Measurements from ENCODE around the gene VPS26B. TPM values are rescaled to one million over a fixed set of nuclear protein-coding genes. Genes with fewer than 3 reads are reported as not detected.

VPS26B gene
- total and polyA plus RNA-seq, 2 donors (not counting 3 experiments of a cell fraction or from before 2014, with no cell fraction given): 40.2 to 53.1 TPM

DNA sequence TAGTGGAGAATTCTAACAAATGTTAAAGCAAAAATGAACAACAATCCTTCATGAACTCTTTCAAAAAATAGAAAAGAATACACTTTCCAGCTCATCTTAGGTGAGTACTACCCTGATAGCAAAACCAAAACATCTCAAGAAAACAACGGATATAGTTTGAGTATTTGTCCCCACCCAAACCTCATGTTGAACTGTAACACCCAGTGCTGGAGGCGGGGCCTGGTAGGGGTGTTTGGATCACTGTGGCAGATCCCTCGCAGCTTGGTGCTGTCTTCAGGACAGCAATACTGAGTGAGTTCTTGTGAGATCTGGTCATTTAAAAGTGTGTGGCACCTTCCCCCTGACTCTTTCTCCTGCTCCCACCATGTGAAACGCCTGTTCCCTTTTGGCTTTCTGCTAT lies 27.7 kb upstream of the VPS26B start:
- FAIRE-seq (no peak), DNase-seq (ENCODE audit: low read depth, low spot score) (no peak)
- dilution Hi-C loops (cut with MboI; ENCODE audit: extremely low pct_ligation_motif_present, low sequenced_read_pairs): no loop called here
- Histone ChIP-seq H3K79me2 (ENCODE audit: control insufficient read depth, insufficient read depth, low read length) (no peaks in the 10 kb centered on the region), H3K4me2 (ENCODE audit: insufficient read depth, low read length) (no peak overlapping the region), H3K9me1 (replicated peaks; ENCODE audit: control insufficient read depth, extremely low read depth, insufficient read depth, low read length) (no peaks in the 10 kb centered on the region), H3K27ac (ENCODE audit: insufficient read depth, low read depth, low read length) (no peak overlapping the region), H3K4me1 (ENCODE audit: control insufficient read depth, extremely low read depth, insufficient read depth, low read length) (no peaks in the 10 kb centered on the region), H2AFZ (ENCODE audit: low read depth, low read length) (no peak overlapping the region), H3K9me3 (replicated peaks; ENCODE audit: control insufficient read depth, insufficient read depth, low read length) (no peaks in the 10 kb centered on the region), H3K9ac (replicated peaks; ENCODE audit: extremely low read depth, insufficient read depth, low read length) (no peak overlapping the region), H3K27me3 (ENCODE audit: control insufficient read depth in 2 of 2, insufficient read depth in 2 of 2, low read length in 2 of 2) (no peaks in the 10 kb centered on the region), H3K36me3 (ENCODE audit: control insufficient read depth in 2 of 2, extremely low read depth in 1 of 2, insufficient read depth in 2 of 2, low read length in 2 of 2) (peaks cover 1 to 9% of the 10 kb centered on the region in 2 experiments), H4K20me1 (replicated peaks; ENCODE audit: control insufficient read depth, extremely low read depth, insufficient read depth, low read length) (no peaks in the 10 kb centered on the region), H3K4me3 (replicated peaks in 1 of 3; ENCODE audit: insufficient read depth in 1 of 3, low read depth in 1 of 3, low read length in 3 of 3) (no peak overlapping the region)
- CTCF ChIA-PET: interaction anchor here (1.1 to 1.7 kb wide), 2 partner anchors 11 to 12 kb away, joined by 3 to 5 read pairs; no protein-coding TSS in a partner anchor
- TF ChIP-seq FOS (IDR thresholded peaks at IDR 0.05; ENCODE audit: borderline replicate concordance, insufficient read depth, low read length) (no peak), POLR2A (IDR thresholded peaks at IDR 0.05; ENCODE audit: low read depth, low read length) (no peak), GATA2 (IDR thresholded peaks at IDR 0.05; ENCODE audit: insufficient read depth, insufficient read length, low read depth, low read length) (no peak), JUN (IDR thresholded peaks at IDR 0.05; ENCODE audit: borderline replicate concordance, insufficient read depth, insufficient read length, low read depth) (no peak), EZH2 (IDR thresholded peaks at IDR 0.05; ENCODE audit: borderline replicate concordance, low read depth, low read length, severe bottlenecking) (no peak), MYC (IDR thresholded peaks at IDR 0.05; ENCODE audit: low read depth, low read length) (no peak), POLR2AphosphoS5 (IDR thresholded peaks at IDR 0.05; ENCODE audit: insufficient read depth, low read depth, low read length) (no peak)
- TF ChIP-seq, protein P1, sequence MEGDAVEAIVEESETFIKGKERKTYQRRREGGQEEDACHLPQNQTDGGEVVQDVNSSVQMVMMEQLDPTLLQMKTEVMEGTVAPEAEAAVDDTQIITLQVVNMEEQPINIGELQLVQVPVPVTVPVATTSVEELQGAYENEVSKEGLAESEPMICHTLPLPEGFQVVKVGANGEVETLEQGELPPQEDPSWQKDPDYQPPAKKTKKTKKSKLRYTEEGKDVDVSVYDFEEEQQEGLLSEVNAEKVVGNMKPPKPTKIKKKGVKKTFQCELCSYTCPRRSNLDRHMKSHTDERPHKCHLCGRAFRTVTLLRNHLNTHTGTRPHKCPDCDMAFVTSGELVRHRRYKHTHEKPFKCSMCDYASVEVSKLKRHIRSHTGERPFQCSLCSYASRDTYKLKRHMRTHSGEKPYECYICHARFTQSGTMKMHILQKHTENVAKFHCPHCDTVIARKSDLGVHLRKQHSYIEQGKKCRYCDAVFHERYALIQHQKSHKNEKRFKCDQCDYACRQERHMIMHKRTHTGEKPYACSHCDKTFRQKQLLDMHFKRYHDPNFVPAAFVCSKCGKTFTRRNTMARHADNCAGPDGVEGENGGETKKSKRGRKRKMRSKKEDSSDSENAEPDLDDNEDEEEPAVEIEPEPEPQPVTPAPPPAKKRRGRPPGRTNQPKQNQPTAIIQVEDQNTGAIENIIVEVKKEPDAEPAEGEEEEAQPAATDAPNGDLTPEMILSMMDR (IDR thresholded peaks at IDR 0.05; ENCODE audit: extremely low read depth in 1 of 2, insufficient read depth in 1 of 2, low read depth in 1 of 2, low read length in 2 of 2): no peak
- TF ChIP-seq, protein P2, sequence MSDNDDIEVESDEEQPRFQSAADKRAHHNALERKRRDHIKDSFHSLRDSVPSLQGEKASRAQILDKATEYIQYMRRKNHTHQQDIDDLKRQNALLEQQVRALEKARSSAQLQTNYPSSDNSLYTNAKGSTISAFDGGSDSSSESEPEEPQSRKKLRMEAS (IDR thresholded peaks at IDR 0.05; ENCODE audit: insufficient read depth, insufficient read length): no peak
- intact Hi-C loops (cut with micrococcal nuclease): no loop called here
- no TSS peak for BruUV-seq (replicated peaks)
- POLR2A ChIA-PET: no interaction called here
